HG03064 (cell line): ENCODE measurements around the gene PTPN14.
"Not testable (repeated sequence)": the region's sequence is repeated elsewhere in the genome, so short reads cannot be mapped to it uniquely, and the experiment has no call there.

ENCODE experiments used
- ATAC-seq: cut with Tn5 transposase; IDR thresholded peaks from one replicate; pipeline ENCODE4 v1.9.1; 2021; ENCODE audit warnings: low read depth; ENCODE audit not compliant: unreplicated experiment

The PTPN14 gene

DNA sequence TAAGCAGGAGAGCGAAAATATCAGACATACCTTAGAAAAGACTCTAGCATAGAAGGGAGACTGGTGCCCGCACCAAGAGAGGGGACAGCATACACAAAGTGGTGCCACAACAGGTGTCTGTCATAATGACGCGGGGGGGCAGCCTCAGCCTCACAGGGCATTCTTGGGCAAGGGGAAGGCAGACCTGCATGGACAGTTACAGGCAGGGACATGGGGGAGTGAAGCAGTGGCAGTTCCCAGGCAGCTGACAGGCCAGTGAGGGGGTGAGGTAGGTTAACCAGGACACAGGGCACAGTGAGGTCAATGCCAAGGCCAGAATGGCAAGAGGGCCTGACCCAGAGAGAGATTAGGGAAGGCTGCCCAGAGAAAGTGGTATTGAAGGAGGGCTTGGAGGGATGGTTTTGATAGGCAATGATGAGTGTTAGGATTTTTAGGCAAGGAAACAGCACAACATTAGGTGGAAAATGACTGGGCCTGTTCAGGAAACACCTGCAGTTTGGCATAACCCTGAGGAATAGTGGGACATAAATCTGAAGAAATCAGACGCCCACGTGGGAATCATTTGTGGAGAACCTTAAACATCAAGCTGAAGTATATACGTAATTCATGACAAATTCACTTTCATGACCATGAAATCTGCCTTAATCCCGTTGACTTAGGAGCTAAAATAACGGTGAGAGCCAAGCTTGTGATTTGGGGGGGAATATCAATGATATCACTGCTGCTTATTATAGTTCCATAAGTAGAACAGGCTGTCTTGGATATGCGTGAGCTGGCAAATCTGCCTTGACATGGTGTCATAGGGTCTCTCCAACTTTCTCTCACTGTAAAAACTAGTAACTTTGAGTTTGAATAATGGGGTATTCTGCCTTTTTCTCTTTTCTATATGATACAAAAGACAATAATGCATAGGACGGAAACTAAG is 8.9 kb downstream of the PTPN14 start:
- ATAC-seq: no peak

DNA sequence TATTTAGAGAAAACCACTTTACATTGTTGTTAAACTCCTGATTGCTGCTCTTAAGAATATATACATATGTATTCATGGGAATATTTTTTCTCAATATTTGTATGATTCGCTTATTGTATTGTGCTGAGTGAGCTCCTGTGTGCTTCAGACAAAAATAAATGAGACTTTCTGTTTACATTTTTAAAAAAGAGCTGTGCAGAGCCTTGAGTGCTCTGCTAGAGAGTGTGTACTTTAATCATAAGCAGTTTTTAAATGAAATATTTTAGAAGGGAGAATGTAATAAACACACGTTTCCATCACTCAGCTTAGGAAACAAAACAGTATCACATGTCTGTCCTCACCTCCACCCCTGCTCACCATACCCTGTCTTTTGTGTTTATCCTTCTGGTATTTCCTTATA is 9.7 kb downstream of the PTPN14 start:
- ATAC-seq: no peak

DNA sequence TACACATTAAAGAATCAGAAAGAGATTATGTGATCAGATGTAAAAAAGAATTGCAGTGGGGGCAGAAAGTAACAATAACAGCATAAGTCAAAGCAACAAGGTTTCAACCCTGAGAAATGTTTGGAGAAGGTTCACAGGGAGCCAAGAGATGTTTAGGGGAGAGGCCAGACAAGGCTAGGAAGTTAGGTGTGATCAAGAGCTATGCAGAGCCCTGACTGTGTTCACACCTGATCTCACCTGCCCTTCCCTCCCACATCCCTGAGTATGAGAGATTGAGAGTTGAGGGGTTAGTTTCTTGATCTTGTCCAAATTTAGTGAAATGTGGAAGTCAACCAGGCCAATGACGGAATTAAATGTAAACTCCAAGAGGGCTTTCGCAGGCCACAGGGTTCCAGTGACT is 10.2 kb downstream of the PTPN14 start:
- ATAC-seq: no peak

DNA sequence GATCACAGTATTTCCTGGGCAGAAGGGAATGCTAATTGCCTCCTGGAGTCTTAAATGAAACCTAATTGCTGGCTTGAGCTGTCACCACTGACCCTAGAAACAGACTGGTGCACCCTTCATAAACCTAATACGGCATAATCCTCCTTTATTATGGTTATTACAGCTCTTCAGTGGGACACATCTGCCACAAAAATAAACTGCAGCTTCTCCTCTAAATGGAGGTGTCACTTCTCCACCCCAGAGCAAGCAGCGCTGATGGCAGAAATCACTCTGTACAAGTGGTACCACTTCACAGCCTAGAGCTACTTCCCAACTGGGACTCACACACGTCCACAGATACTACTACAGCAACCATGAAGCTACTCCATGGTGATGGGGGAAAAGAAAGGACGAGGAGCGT is 11.1 kb downstream of the PTPN14 start:
- no peak for ATAC-seq

DNA sequence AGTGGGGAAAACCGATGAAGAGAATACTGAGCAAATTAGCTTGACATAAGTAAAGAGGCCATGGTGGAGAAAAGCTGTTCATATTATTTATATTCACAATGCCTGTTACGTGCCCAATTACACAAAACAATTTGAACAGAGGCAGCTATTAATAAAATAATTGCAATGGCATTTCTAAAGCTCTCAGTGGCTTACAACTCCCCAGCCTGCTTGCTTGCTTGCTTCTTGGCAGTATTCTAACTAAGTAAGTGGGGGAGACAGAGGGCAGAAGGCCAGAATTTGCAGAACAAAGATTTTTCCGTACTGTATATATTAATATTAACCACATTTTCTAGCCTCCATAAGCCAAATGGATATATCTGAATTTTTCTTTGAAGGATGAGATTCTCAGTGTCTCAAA is 12.9 kb downstream of the PTPN14 start:
- ATAC-seq: no peak

DNA sequence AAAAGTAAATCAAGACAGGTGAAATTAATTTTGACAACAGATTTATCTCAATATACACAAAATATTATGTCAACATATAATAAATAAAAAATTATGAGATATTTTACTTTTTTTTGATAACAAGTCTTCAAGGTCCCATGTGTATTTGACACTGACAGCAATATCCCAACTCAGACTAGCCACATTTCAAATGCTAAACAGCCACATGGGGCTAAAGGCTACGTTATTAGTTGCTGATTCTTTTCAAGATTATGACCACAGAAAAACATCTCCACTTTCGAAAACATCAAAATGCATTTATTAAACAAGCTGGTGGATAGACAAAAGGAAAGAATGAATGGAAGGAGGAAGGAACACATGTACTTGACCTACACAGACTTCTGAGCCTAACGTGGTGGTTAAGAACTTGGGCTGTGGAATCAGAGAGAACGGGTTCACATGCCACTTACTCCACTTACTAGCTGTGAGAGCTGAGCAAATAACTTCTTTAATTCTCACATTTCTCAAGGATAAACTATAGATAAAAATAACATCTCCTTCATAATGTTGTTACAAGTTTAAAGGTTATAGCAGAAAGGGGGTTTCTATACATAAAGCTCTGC is 13.4 kb downstream of the PTPN14 start:
- ATAC-seq: no peak

DNA sequence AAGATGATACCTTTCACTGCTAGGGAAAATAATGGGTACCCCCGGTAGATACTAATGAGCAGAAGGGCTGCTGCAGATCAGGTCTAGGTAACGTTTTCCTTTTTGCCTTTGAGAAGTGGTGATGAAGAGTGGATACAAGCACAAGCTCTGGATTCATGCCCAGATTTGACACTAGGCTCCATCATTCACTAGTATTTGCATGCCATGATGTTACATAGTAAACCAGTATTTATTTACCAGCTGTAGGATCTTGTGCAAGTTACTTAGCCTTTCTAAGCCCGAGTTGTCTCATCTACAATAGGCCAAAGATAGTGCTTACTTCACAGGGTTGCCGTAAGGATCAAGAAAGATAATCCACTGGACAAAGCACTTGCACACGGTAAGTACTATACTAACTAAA is 14.2 kb downstream of the PTPN14 start:
- ATAC-seq: no peak

DNA sequence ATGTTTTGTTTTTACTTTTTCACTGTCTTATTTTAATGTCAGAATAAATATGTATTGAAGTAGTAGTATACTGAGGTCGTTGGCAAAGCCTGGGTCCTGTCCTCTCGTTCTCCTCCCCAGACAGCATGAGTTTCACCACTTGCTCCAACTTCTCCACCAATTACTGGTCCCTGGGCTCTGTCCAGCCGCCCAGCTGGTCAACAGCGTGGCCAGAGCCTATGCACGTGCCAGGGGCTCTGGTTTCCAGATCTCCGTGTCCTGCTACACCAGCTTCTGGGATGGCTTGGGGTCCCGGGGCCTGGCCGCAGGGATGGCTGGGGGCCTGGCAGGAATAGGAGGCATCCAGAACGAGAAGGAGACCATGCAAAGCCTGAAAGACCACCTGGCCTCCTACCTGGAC is 19.3 kb downstream of the PTPN14 start:
- ATAC-seq: no peak

DNA sequence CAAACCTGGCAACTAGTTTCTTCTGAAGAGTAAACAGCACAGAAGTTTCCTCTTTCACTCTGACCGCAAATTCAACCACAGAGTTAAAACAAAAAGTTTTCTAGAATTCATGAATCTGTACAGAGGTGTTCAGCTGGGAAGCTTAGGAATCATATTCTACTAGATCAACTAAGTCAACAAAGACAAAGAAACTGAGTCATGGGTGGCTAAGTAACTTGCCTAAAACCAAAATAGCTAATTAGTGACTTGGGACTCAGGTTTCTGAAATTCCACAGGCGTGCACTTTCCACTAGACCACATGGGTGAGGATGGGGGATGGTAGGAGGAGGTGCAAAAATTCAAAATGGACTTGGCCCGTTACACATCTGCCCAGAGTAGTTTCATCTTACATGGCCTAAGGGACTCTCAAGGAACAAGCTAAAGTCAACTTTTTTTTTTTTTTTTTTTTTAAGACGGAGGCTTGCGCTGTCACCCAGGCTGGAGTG is 25.8 kb downstream of the PTPN14 start:
- no peak for ATAC-seq

DNA sequence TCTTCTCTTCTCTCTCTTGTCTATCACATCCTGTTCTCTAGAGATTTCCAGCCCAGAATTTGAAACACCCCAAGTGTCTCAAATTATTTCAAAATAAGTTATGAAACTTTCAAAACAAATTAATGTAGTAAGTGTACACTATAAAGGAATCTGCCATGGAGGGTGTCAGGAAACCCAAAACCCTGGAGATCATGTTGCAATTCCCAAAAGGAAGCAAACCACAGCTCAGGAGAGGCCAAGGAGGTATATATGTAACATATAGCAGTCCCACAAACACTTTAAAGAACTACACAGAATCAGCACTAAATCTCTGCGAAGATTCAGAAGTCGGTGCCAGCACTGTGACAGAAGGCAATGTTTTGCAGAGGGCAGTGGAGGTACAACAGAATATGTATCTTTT is 26.6 kb downstream of the PTPN14 start:
- no peak for ATAC-seq

DNA sequence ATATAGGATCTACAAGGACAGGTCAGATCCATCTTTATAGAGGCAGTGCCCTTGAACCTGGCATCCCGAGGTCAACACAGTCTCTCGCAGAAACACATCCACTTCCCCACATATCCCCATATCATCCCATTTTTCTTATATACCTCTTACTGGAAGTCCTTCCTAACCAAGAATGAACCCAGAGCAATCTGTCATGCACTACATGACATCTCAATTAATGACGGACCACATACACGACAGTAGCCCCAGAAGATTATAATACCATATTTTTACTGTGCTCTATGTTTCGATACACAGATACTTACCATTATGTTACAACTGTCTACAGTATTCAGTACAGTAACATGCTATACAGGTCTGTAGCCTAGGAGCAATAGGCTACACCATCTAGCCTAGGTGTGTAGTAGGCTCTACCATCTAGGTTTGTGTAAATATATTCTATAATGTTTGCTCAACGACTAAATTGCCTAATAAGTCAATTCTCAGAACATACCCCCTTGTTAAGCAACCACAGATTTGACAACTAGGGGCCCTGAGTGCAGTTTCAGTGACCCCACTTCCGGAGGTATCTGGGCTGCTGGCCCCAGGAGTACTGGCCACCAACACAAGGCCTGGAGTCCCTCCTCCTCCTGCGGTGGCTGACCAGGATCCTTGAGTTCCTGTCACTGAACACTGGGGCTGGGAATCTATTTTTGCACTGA is 28.1 kb downstream of the PTPN14 start:
- no peak for ATAC-seq

DNA sequence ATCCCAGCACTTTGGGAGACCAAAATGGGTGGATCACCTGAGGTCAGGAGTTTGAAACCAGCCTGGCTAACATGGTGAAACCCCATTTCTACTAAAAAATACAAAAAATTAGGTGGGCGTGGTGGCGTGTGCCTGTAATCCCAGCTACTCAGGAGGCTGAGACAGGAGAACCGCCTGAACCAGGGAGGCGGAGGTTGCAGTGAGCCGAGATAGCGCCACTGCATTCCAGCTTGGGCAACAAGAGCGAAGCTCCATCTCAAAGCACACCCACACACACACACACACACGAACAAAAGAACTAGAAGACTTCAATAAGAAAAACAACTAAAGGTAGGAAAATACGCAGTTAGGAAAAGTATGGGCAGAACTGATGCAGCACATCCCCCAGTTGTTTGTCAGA is 29.9 kb downstream of the PTPN14 start:
- ATAC-seq: not testable (repeated sequence)

DNA sequence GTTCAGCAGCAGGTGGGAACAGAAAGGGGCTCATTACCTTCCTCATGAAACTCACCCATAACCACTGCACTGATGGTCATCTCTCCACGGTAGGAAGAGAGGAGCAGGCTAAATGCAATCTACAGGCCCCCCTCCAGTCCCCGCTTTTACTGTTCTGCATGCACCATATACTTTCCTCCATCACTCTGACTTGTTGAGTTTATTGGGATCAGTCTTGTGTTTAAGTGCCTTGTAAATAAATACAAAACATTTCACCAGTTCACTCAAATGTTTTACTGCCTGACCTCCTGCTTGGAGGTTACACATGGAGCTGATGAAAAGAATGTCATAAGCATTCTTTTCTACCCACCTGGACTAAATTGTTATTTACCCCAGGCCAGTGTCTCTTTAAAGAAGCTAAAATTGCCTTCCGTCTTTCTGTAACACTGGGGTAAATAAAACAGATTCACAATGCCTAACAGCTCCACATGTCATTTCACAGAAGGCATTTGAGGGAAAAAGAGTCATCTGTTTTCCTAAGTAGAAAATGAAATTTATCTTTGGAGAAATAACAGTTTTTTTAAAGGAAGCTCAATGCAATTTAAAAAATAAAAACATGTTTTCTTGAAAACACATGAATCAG is 30.7 kb downstream of the PTPN14 start:
- ATAC-seq: no peak

DNA sequence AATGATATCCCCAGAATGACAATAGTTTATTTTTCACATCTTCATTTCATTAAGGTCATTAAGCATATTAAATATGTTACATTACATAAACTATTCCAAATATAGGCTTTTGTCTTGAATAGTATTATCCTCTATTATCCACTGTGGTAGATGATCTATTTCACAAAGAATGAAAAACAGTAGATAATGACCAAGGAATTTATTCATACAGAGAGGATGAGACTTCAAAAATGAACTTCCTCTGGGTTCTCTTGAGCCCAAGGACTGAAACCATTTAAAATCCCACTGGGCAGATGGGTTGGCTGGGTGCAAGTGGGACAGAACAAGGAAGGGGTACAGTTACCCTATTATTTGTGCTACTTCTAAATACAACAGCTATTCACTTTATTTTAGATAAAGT is 33.0 kb downstream of the PTPN14 start:
- ATAC-seq: no peak

DNA sequence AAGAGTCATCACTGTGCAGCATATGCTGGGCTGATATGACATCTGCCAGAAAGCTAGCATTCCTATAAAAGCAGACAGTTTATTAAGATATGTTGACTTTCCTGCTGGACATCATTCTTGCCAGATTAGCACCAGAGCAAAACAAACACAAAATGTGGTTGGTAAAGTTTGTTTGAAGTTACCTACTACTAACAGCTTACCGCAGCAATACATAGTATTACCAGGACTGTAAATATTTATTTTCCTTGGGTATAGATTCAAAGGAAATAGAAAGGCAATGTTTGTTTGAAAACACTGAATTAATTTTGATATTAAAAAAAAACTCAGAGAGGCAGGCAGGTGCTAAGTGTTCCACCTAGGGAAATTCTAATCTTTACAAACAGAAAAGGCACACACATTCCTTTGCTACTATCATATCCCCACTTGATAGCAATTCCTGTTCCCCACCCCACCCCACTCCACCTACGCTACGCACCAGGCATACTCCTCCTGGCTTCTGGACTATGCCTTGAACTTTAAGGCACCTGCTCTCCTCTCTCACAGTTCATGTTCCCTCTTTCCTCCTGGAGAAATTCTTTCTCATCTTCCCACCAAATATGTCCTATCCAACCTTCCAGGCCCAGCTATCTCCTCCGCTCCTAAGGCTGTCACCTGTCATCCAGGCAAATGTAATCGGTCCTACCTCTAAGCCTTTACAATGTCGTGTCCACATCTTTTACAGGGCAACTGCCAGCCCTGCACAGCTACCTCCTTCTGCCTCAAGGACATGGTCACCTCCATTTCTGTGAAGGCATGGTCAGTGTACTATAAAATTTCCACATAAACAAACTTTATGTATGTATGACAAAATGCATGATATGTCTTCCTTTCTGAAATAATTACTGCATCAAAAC is 34.7 kb downstream of the PTPN14 start:
- ATAC-seq: no peak

DNA sequence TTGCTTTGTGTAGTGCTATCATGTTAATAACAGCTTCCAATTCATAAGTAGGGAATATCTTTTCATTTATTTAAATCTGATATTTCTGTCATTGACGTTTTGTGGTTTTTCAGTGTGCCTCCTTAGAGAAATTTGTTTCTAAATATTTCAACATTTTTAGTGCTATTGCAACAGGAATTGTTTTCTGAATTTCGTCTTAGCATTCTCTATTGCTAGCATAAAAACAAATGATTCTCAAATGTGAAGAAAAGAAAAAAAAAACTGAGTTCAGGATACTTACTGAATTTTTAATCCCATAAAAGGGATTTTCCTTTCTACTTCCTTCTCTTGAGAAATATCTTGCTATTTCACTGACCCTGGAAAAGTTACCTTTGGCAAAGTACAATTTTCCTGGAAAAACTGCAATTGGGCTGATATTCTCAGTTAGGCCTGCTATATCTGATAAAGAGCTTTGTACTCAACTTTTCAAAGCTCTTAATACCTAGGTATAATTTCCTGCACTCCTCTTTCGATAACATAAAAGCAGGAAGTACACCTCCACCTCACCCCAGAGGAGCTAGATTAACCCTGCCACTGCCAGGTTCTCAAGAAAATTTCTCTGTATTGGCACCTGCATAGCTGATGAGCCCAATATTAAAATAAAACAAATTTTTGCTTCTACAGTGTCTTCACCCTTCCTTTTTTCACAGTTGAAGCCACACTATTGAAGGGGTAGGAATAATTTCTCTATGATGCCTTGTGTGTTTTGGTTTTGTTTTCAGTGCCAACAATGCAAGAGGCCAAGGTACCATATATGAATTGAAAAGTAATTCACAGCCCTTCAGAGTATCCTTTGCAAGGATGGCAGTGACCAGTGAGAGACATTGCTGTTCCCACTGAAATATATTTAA is 35.6 kb downstream of the PTPN14 start:
- ATAC-seq: no peak

DNA sequence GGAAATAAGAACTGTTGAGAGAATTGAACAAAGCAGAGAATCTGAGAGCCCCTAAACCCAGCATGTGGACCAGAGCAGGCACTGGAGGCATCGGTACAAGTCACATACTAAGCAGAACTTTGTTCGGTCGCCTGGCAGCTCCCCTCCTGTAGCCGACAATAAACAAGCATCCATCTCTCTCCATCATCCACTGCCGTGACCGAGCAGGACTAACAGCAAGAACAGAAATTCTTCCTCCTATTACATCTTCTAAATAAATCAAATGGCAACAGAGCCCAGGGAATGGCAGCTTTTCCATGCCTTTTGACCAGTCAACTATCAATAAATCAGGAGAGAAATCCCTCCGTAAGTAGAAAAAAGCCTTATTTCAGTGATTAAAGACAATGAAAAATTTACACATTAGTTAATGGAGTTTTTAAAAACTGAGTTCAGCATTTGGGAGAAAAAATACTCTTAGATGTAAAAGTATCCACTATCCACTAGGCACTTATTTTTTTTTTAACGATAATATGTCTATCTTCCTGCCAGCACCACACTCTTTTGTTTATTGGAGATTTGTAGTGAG is 36.5 kb downstream of the PTPN14 start:
- ATAC-seq: no peak

DNA sequence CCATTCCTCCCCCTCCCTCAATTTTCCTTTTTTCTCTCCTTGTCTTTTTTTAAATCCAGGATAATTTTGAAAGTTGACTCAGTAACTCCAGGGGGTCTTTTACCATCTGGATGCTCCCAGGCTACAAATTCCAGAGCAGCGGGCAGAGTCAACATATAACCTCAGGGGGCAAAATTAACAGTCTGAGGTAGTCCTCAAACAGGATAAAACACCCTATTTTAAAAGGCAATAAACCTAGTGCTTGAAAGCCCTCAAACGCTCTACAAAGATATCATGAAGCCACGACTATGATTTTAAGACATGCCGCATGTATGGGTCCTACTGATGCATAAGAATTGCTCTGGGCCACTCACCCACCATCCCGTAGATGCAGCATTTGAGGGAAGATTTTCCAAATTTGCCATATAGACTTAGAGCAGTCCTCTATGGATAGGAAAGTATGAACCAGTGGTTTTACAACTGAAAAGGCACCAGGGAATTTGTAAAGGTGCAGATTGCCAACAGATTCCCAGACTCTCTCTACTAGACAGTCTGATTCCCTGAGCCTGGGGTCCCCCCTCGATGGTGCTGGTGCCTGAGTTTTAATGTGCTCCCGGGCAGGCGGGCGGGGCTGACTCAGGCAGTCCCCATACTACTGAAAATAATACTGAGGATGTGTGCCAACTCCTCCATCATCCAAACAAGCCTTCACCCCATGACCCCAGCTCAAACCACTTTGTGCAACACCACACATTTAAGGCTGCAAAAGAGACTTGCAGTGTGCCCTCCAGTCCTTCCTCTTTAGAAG is 37.2 kb downstream of the PTPN14 start:
- no peak for ATAC-seq
